GM12873 (cell line): ENCODE data around the gene TESK2.

Source experiments
- CTCF ChIP-seq: IDR thresholded peaks from 2 replicates; pipeline ENCODE4 v1.5.1; 2012; ENCODE audit warnings: low read depth, mild to moderate bottlenecking, moderate library complexity, low read length, control low read depth; ENCODE audit not compliant: insufficient read depth; ENCODE audit errors: missing control alignments

TESK2 gene

GRCh38 chr1:45353685-45354084, 137.3 kb downstream of the TESK2 start:
- TF ChIP-seq CTCF = no peak

DNA sequence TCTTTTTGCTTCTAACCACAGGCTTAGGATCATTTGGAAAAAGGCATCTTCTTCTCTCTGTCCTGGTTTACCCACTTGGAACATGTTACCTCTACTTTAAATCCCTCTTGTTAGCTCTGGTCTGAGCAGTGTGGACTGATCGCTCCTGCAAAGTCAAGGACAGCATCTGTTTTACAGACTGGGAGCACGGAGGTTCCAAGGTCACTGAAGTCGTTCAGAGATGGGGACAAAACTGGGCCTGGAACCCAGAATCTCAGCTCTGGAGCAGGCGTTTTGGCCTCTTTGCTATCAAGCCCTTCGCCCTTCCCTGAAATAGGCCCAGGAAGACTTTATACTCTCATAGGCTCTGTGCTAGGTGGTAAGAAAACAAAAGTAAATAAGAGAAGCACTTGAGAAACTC, 139.5 kb downstream of the TESK2 start:
- TF ChIP-seq CTCF = no peak

- TF ChIP-seq CTCF = no peak
These were observed 141.8 kb downstream of the TESK2 start for GRCh38 chr1:45348966-45349677.

DNA sequence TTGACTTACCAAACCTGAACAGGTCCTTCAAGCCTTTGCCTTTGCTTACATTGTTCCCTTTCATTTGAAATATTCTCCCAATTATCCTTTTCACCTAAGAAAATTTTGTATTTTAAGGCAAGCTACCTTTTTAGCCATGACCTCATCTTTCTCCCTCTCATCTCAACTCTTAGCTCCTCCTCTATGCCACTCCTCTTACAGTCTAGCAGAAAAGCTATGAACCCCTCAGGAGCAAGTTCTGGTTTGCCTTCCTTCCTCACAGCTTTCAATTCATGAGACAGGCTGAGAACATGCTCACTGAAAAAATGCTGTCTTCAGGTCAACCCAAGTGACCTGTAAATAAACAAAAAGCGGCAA, 142.4 kb downstream of the TESK2 start:
- TF ChIP-seq CTCF = no peak

DNA sequence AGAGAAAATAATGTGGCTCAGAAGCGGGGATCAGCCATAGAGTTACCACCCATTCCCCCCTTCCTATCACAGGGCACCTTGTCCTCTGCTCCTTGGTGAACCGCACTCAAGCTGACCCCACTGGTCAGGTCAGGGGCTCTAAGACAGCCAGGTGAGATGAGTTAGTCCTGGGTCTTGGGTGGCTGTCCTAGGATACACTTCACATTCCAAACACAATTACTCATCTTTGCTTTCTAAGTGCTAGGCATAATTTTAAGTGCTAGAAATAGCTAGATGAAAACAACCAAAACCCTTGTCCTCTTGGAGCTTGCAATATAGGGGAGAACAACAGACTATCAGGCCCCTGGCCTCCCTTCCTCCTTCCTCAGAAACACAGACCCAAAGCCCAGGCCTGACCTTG, 142.9 kb downstream of the TESK2 start:
- no peak for TF ChIP-seq CTCF

DNA sequence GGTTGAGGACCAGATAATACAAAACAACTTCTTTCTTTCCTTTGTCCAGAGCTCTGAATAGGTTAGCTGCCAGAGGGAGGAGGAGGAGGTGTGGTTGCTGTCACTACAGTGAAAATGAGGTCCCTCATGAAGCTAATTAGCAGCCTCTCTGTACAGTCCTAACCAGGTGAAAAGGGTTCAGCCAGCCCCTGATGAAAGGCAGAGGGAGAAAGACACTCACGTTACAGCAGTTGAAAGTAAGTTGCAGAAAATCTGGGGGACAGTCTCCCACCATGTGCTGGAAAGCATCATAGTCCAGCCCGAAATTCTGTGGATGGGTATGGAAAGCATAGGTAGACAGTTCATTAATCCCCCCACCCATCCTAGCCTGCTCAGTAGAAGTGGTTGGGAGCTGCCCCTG, 144.5 kb downstream of the TESK2 start:
- TF ChIP-seq CTCF = no peak

DNA sequence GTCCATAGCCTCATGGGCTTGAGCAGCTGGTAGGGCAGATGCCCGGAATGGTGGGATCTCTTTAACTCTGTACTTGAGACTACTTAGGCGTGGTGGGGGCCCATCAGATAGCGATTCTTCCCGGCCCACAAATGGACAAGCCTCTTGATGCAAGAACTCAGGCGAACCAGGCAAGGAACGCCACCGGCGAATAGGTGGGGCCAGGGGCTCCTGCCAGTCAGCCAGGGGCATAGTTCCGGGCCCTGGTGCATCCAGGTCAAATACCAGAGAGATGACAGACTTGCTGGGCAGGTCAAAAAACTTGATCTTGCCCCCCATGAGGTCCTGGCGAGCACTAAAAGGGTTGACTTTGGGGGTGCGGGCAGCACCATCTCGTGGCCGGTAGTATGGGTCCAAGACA, 145.9 kb downstream of the TESK2 start:
- TF ChIP-seq CTCF = no peak
